ENCODE results near the gene EIF4B.

- TF ChIP-seq, protein P1, sequence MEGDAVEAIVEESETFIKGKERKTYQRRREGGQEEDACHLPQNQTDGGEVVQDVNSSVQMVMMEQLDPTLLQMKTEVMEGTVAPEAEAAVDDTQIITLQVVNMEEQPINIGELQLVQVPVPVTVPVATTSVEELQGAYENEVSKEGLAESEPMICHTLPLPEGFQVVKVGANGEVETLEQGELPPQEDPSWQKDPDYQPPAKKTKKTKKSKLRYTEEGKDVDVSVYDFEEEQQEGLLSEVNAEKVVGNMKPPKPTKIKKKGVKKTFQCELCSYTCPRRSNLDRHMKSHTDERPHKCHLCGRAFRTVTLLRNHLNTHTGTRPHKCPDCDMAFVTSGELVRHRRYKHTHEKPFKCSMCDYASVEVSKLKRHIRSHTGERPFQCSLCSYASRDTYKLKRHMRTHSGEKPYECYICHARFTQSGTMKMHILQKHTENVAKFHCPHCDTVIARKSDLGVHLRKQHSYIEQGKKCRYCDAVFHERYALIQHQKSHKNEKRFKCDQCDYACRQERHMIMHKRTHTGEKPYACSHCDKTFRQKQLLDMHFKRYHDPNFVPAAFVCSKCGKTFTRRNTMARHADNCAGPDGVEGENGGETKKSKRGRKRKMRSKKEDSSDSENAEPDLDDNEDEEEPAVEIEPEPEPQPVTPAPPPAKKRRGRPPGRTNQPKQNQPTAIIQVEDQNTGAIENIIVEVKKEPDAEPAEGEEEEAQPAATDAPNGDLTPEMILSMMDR (IDR thresholded peaks at IDR 0.05 in 2 of 3, conservative IDR thresholded peaks at IDR 0.05 in 1 of 3; ENCODE audit: borderline replicate concordance in 1 of 3, insufficient read depth in 1 of 3, low read depth in 2 of 3, low read length in 2 of 3) = no peak
- TF ChIP-seq REST (IDR thresholded peaks at IDR 0.05; ENCODE audit: low read depth) (no peak), POLR2AphosphoS5 (IDR thresholded peaks at IDR 0.05; ENCODE audit: low read depth, low read length) (no peak), CEBPB (IDR thresholded peaks at IDR 0.05; ENCODE audit: low read depth) (no peak), EZH2 (IDR thresholded peaks at IDR 0.05) (no peak)
- TF ChIP-seq, protein P2, sequence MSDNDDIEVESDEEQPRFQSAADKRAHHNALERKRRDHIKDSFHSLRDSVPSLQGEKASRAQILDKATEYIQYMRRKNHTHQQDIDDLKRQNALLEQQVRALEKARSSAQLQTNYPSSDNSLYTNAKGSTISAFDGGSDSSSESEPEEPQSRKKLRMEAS (IDR thresholded peaks at IDR 0.05) = no peak
These were observed 40.9 kb upstream of the EIF4B start for GRCh38 chr12:52965337-52965731.

Measured in HCT116 (cell line).